ENCODE data around the gene NCK2. TPM values are rescaled to one million over a fixed set of nuclear protein-coding genes. Genes with fewer than 3 reads are reported as not detected.

Gene NCK2
- total and polyA plus RNA-seq, 2 experiments from 2014 or later: 55.0 to 65.9 TPM

DNA sequence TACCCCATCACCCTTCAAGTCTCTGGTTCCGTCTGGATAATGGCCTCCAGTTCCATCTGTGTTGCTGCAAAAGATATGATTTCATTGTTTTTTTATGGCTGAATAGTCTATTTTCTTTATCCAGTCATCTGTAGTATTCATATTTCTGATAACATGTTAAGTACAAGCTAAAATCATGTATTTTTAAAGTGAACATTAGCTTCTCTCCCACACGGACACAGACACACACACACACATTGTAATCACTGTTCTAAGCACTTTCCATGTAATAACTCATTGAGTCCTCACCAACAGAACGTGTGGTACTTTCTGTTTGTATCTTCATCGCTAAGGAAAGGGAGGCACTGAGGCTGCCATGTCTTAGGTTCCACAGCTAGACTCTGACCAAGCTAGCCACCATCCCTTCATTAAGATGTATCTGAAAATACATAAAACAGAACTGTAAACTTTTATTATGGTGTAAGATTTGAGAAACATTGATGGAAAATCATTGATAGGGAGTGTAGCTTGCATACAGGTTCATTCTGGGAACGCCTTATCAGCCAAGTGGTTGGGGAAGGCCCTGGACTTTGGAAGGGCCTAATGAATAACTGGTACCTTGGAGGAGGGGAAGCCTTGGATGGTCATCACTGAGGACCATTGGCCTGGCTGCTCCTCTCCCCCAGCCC is 8.1 kb downstream of the NCK2 start:
- no peaks in the 10 kb centered on the region for H3K9me3 ChIP-seq (ENCODE audit: low read depth)
- no peak overlapping the region for H3K4me3 ChIP-seq
- no peak overlapping the region for H3K27ac ChIP-seq
- TF ChIP-seq, protein P1, sequence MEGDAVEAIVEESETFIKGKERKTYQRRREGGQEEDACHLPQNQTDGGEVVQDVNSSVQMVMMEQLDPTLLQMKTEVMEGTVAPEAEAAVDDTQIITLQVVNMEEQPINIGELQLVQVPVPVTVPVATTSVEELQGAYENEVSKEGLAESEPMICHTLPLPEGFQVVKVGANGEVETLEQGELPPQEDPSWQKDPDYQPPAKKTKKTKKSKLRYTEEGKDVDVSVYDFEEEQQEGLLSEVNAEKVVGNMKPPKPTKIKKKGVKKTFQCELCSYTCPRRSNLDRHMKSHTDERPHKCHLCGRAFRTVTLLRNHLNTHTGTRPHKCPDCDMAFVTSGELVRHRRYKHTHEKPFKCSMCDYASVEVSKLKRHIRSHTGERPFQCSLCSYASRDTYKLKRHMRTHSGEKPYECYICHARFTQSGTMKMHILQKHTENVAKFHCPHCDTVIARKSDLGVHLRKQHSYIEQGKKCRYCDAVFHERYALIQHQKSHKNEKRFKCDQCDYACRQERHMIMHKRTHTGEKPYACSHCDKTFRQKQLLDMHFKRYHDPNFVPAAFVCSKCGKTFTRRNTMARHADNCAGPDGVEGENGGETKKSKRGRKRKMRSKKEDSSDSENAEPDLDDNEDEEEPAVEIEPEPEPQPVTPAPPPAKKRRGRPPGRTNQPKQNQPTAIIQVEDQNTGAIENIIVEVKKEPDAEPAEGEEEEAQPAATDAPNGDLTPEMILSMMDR (IDR thresholded peaks at IDR 0.05; ENCODE audit: low read depth, low read length): no peak
- H3K36me3 ChIP-seq: no peaks in the 10 kb centered on the region
- no peaks in the 10 kb centered on the region for H3K27me3 ChIP-seq
- DNase-seq (ENCODE audit: low read depth in 1 of 2, low spot score in 1 of 2): no peak
- H3K4me1 ChIP-seq (ENCODE audit: low read depth): peaks cover 9% of the 10 kb centered on the region

DNA sequence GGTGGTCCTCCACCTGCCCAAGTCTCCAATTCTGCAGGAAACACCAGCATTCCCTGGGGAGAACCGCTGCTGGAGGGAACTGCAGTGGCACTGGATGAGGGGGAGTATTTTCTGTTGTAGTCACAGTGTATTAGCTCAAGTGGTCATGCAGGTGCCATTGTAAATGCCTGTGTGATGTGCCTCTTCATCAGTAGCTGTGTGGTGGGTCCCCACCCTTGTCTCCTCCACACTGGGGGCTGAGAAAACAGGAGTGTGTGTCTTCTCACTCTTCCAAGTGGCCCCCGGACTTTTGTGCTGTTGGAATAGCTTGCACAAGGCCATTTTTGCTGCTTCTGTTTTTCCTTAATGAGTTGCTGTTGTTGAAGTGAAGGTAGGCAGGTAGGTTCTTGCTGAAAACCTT is 8.7 kb downstream of the NCK2 start:
- no peak overlapping the region for H3K27ac ChIP-seq
- TF ChIP-seq, protein P1 (IDR thresholded peaks at IDR 0.05; ENCODE audit: low read depth, low read length): no peak
- peaks cover 9% of the 10 kb centered on the region for H3K4me1 ChIP-seq (ENCODE audit: low read depth)
- no peaks in the 10 kb centered on the region for H3K27me3 ChIP-seq
- no peak for DNase-seq (ENCODE audit: low read depth in 1 of 2, low spot score in 1 of 2)
- H3K4me3 ChIP-seq: no peak overlapping the region
- H3K9me3 ChIP-seq (ENCODE audit: low read depth): no peaks in the 10 kb centered on the region
- no peaks in the 10 kb centered on the region for H3K36me3 ChIP-seq

DNA sequence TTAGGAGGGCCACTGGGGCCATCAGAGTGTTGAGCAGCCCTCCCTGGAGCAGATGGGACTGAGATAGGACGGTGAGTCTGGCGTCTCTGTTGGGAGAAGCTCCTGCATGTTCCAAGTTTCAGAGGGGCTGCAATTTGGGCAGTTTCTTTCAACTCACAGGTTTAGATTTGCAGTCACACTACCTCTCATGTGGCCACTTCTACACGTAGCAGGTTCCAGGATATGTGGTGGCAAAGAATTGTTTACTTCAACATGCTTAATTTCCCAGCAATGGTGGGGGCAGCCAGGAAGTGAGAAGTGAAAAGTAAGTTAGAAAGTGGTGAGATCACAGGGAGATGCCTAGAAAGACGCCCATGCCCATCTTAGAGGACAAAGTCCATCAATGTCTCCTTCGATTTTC is 9.3 kb downstream of the NCK2 start:
- TF ChIP-seq, protein P1 (IDR thresholded peaks at IDR 0.05; ENCODE audit: low read depth, low read length): no peak
- Histone ChIP-seq H3K27ac (no peak overlapping the region), H3K4me3 (no peak overlapping the region), H3K36me3 (no peaks in the 10 kb centered on the region), H3K9me3 (ENCODE audit: low read depth) (no peaks in the 10 kb centered on the region), H3K4me1 (ENCODE audit: low read depth) (peaks cover 9% of the 10 kb centered on the region), H3K27me3 (no peaks in the 10 kb centered on the region)
- DNase-seq (ENCODE audit: low read depth in 1 of 2, low spot score in 1 of 2): no peak

- no peaks in the 10 kb centered on the region for H3K9me3 ChIP-seq (ENCODE audit: low read depth)
- TF ChIP-seq, protein P1 (IDR thresholded peaks at IDR 0.05; ENCODE audit: low read depth, low read length): no peak
Observed at GRCh38 chr2:105754994-105755393, 10.3 kb downstream of the NCK2 start.

GRCh38 chr2:105755895-105756294 is 11.2 kb downstream of the NCK2 start:
- Histone ChIP-seq H3K27ac (no peak overlapping the region), H3K36me3 (no peaks in the 10 kb centered on the region), H3K27me3 (no peaks in the 10 kb centered on the region)

More at GRCh38 chr2:105754994-105755393, 10.3 kb downstream of the NCK2 start:
- Histone ChIP-seq H3K27me3 (no peaks in the 10 kb centered on the region), H3K36me3 (no peaks in the 10 kb centered on the region), H3K4me1 (ENCODE audit: low read depth) (peaks cover 9% of the 10 kb centered on the region), H3K4me3 (no peak overlapping the region), H3K27ac (no peak overlapping the region)
- DNase-seq (ENCODE audit: low read depth in 1 of 2, low spot score in 1 of 2): no peak

More at GRCh38 chr2:105755895-105756294, 11.2 kb downstream of the NCK2 start:
- DNase-seq (ENCODE audit: low read depth in 1 of 2, low spot score in 1 of 2): no peak
- Histone ChIP-seq H3K4me1 (ENCODE audit: low read depth) (peaks cover 9% of the 10 kb centered on the region), H3K9me3 (ENCODE audit: low read depth) (no peaks in the 10 kb centered on the region), H3K4me3 (no peak overlapping the region)
- TF ChIP-seq, protein P1 (IDR thresholded peaks at IDR 0.05; ENCODE audit: low read depth, low read length): no peak
